OCI-LY1 (cell line): ENCODE results near the gene NAT16.

Experiments
- EZH2 ChIP-seq: fragments of 200-600 bp; sonication (generic), shearing (Covaris generic); IDR thresholded peaks from 2 replicates; pipeline ENCODE4 v1.8.0; 2017; ENCODE audit warnings: borderline replicate concordance, mixed run types, mild to moderate bottlenecking, antibody characterized with exemption, low read length, moderate library complexity, mixed read lengths
- TF ChIP-seq, protein P1 (sequence below): fragments of 200-600 bp; sonication (generic), shearing (Covaris generic); IDR thresholded peaks from 2 replicates; pipeline ENCODE4 v1.5.1; 2017; ENCODE audit warnings: mild to moderate bottlenecking, antibody characterized with exemption, low read length, moderate library complexity, mixed read lengths

DNA sequence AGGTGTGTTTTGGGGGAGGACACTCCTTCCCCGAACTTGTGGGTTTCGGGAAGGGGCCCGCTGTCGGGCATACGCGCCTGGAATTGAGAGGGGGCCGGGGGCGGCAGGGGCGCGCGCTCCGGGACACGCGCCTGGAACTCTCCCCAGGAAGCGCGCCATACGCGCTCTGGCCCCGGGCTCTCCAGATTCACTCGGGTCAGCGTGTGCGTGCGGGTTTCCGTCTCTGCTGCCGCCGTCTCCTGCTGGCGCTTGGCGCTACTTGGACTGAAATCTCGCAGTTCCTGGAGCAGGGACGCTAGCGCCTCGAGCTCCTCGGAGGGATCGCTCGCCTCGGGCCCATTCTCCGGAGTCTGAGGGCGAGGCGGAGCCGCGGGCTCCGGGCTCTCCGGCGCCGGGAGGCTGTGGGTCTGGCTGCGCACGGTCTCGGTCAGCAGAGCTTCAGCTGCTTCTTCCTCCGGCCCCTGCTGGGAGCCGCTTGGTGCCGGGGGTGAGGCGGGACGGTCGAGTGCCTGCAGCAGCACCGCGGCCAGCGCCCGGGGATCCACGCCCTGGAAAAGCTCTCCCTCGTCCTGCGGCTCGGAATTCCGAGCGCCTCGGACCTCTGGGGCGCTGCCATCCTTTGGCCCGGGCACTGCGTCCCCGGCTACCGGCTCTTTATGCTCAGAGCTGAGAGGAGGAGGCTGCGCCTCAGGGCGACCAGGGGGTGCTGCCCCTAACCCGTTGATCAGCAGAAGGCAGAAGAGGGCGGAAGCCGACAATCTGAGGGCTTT lies 15.8 kb downstream of the NAT16 start:
- TF ChIP-seq, protein P1, sequence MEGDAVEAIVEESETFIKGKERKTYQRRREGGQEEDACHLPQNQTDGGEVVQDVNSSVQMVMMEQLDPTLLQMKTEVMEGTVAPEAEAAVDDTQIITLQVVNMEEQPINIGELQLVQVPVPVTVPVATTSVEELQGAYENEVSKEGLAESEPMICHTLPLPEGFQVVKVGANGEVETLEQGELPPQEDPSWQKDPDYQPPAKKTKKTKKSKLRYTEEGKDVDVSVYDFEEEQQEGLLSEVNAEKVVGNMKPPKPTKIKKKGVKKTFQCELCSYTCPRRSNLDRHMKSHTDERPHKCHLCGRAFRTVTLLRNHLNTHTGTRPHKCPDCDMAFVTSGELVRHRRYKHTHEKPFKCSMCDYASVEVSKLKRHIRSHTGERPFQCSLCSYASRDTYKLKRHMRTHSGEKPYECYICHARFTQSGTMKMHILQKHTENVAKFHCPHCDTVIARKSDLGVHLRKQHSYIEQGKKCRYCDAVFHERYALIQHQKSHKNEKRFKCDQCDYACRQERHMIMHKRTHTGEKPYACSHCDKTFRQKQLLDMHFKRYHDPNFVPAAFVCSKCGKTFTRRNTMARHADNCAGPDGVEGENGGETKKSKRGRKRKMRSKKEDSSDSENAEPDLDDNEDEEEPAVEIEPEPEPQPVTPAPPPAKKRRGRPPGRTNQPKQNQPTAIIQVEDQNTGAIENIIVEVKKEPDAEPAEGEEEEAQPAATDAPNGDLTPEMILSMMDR = no peak
- TF ChIP-seq EZH2 = no peak
